Smooth muscle cell (in vitro differentiated cells): Measurements from ENCODE around the gene TOMM22. TPM values are rescaled to one million over a fixed set of nuclear protein-coding genes. Genes with fewer than 3 reads are reported as not detected.

ENCODE experiments used
- DNase-seq: peaks from one replicate; lab custom pipeline; 2025; ENCODE audit not compliant: unreplicated experiment; lab: John Stamatoyannopoulos, UW
- H2AFZ ChIP-seq: fragments of 200-600 bp; sonication (generic); 2 replicates; pipeline ENCODE4 v1.6.0; 2016; ENCODE audit warnings: antibody characterized with exemption, low read depth, mild to moderate bottlenecking
- H3F3A ChIP-seq: fragments of 200-600 bp; sonication (generic); 2 replicates; pipeline ENCODE4 v1.6.0; 2017; ENCODE audit warnings: antibody characterized with exemption, low read depth
- H3K27ac ChIP-seq: fragments of 200-600 bp; sonication (generic); 2 replicates; pipeline ENCODE4 v1.5.1; 2016; ENCODE audit warnings: low read depth, mild to moderate bottlenecking
- H3K27me3 ChIP-seq: fragments of 200-600 bp; sonication (generic); 2 replicates; pipeline ENCODE4 v1.6.1; 2016; ENCODE audit warnings: low read depth, mild to moderate bottlenecking
- H3K36me3 ChIP-seq: fragments of 200-600 bp; sonication (generic); 2 replicates; pipeline ENCODE4 v1.5.1; 2016; ENCODE audit warnings: low read depth
- H3K4me1 ChIP-seq: fragments of 200-600 bp; sonication (generic); 2 replicates; pipeline ENCODE4 v1.5.1; 2016; ENCODE audit warnings: low read depth
- H3K4me2 ChIP-seq: fragments of 200-600 bp; sonication (generic); 2 replicates; pipeline ENCODE4 v1.6.0; 2016; ENCODE audit warnings: mild to moderate bottlenecking
- H3K4me3 ChIP-seq: fragments of 200-600 bp; sonication (generic); 2 replicates; pipeline ENCODE4 v1.5.1; 2016; ENCODE audit warnings: mild to moderate bottlenecking
- H3K79me2 ChIP-seq: fragments of 200-600 bp; sonication (generic); 2 replicates; pipeline ENCODE4 v1.6.0; 2016; ENCODE audit warnings: low read depth, mild to moderate bottlenecking
- H3K9ac ChIP-seq: fragments of 200-600 bp; sonication (generic); 2 replicates; pipeline ENCODE4 v1.6.0; 2016; ENCODE audit warnings: low read depth
- H3K9me3 ChIP-seq: fragments of 200-600 bp; sonication (generic); replicated peaks from 2 replicates; pipeline ENCODE4 v1.5.1; 2016; ENCODE audit warnings: low read depth
- H4K20me1 ChIP-seq: fragments of 200-600 bp; sonication (generic); 2 replicates; pipeline ENCODE4 v1.6.0; 2016; ENCODE audit warnings: low read depth
- WGBS: methylation state at CpG from one replicate; pipeline ENCODE4 v1.1.7; 2016; ENCODE audit warnings: low lambda C conversion rate; 5-methylcytosine and 5-hydroxymethylcytosine counted together
- polyA plus RNA-seq: library from polyadenylated mRNA; unstranded; fragments of >200 nt; fragmentation: Nextera tagmentation; extraction: Ambion mirVana; gene quantifications from 2 replicates; pipeline ENCODE4 v1.2.1, GENCODE V29; 2016
- total RNA-seq: library from RNA; depleted of rRNA; stranded (reverse); fragments of >200 nt; gene quantifications from 2 replicates; pipeline ENCODE4 v1.2.3, GENCODE V29; 2014
- TF ChIP-seq, protein P1 (sequence below): fragments of 200-600 bp; sonication (generic); IDR thresholded peaks from 2 replicates; pipeline ENCODE4 v1.5.1; 2017; ENCODE audit warnings: borderline replicate concordance, mild to moderate bottlenecking, antibody characterized with exemption; ENCODE audit not compliant: insufficient read depth, poor library complexity, severe bottlenecking

Gene TOMM22
- total and polyA plus RNA-seq, 2 experiments from 2014 or later: 63.3 to 64.7 TPM

DNA sequence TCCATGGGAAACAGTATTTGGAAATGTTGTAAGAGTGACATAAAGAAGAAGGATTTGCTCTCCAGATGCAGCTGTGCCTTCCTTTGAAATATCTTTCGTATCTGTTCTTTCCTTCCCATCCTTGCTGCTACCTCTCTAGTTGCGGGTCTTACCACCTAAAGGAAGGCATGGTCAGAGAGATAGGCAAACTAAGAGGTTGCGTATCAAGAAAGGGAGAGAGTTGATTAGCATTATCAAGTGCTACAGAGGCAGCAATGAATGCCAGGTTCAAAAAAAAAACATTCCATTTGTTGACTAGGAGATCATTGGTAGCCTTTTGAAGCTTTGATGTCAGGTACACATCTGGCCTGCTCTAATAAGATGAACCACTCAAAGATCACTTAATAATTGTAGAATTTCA, 28.6 kb downstream of the TOMM22 start:
- H3K27me3 ChIP-seq: no peaks in the 10 kb centered on the region
- TF ChIP-seq, protein P1, sequence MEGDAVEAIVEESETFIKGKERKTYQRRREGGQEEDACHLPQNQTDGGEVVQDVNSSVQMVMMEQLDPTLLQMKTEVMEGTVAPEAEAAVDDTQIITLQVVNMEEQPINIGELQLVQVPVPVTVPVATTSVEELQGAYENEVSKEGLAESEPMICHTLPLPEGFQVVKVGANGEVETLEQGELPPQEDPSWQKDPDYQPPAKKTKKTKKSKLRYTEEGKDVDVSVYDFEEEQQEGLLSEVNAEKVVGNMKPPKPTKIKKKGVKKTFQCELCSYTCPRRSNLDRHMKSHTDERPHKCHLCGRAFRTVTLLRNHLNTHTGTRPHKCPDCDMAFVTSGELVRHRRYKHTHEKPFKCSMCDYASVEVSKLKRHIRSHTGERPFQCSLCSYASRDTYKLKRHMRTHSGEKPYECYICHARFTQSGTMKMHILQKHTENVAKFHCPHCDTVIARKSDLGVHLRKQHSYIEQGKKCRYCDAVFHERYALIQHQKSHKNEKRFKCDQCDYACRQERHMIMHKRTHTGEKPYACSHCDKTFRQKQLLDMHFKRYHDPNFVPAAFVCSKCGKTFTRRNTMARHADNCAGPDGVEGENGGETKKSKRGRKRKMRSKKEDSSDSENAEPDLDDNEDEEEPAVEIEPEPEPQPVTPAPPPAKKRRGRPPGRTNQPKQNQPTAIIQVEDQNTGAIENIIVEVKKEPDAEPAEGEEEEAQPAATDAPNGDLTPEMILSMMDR: no peak
- H3K27ac ChIP-seq: no peak overlapping the region
- H3F3A ChIP-seq: peaks cover 5% of the 10 kb centered on the region
- WGBS: 99% methylated on average over 3 of the region's 3 CpGs
- H2AFZ ChIP-seq: no peak overlapping the region
- peaks cover 91% of the 10 kb centered on the region for H4K20me1 ChIP-seq
- peaks cover 87% of the 10 kb centered on the region for H3K79me2 ChIP-seq
- DNase-seq: no peak
- H3K9me3 ChIP-seq: no peaks in the 10 kb centered on the region
- no peak overlapping the region for H3K9ac ChIP-seq
- no peak overlapping the region for H3K4me3 ChIP-seq
- no peaks in the 10 kb centered on the region for H3K36me3 ChIP-seq
- peaks cover 23% of the 10 kb centered on the region for H3K4me1 ChIP-seq
- H3K4me2 ChIP-seq: no peak overlapping the region

DNA sequence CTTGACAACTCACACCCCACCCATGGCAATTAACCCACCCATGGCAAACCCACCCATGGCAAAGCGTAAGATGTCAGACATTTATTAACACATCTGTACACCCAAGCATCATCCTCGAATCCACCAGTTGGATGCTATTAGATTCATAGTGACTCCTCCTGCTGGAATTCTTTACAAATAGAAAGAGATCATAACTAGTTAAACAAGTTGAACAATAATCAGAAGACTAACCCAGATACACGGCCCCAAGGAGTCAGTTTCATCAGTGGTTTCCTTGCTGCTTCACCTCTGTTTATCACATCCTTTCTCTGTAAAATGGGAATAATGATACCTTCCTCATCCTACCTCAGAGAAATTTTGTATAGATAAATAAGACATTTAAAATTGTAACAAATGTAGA, 29.1 kb downstream of the TOMM22 start:
- no peak for DNase-seq
- Histone ChIP-seq H2AFZ (no peak overlapping the region), H3F3A (peaks cover 5% of the 10 kb centered on the region), H4K20me1 (peaks cover 97% of the 10 kb centered on the region), H3K9ac (no peak overlapping the region), H3K9me3 (no peaks in the 10 kb centered on the region), H3K4me1 (peaks cover 23% of the 10 kb centered on the region), H3K79me2 (peaks cover 87% of the 10 kb centered on the region), H3K4me2 (no peak overlapping the region), H3K27ac (no peak overlapping the region), H3K36me3 (no peaks in the 10 kb centered on the region), H3K4me3 (no peak overlapping the region), H3K27me3 (no peaks in the 10 kb centered on the region)
- WGBS: 83% methylated on average over 3 of the region's 3 CpGs
- TF ChIP-seq, protein P1: no peak

DNA sequence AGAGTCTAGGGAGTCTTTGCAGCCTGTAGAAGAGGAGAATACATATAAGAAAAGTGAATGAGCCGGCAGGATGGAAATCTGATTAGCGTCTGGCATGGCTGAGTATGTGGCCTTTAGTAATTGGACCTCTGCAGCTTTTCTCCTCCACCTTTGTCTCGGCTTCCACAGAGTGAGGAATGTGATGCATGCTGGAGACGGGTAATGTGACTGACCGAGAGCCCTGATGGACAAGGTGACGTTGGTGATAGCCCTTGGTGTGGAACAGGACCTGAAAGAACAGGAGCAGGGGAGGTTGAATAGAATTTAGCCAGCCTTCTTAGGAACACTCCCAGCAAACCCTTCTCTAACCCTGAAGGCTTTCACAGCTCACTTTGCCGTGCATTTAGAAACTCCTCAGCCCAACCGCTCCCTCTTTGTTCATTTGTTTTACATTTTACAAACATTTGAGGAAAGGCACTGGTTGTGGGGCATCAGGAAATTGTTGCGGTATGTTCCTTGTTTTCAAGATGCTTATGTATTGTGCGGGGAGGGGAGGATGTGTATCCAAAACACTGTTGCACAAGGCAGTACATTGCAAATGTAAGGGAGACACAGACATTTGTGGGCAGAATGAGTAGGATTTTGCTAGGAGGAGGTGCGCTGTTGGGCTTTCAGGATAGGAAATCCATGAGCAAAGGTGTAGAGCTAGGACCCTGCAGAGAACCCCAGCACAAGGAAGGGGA, 30.9 kb downstream of the TOMM22 start:
- Histone ChIP-seq H3K27ac (no peak overlapping the region), H3K4me3 (no peak overlapping the region), H3K79me2 (peaks cover 72% of the 10 kb centered on the region), H3K9ac (no peak overlapping the region), H4K20me1 (peaks cover 100% of the 10 kb centered on the region), H3K27me3 (no peaks in the 10 kb centered on the region), H3K36me3 (no peaks in the 10 kb centered on the region), H3K4me2 (no peak overlapping the region), H3K4me1 (peaks cover 14% of the 10 kb centered on the region), H2AFZ (no peak overlapping the region), H3F3A (peaks cover 9% of the 10 kb centered on the region), H3K9me3 (no peaks in the 10 kb centered on the region)
- DNase-seq: no peak
- WGBS: 83% methylated on average over 11 of the region's 11 CpGs
- TF ChIP-seq, protein P1: no peak

DNA sequence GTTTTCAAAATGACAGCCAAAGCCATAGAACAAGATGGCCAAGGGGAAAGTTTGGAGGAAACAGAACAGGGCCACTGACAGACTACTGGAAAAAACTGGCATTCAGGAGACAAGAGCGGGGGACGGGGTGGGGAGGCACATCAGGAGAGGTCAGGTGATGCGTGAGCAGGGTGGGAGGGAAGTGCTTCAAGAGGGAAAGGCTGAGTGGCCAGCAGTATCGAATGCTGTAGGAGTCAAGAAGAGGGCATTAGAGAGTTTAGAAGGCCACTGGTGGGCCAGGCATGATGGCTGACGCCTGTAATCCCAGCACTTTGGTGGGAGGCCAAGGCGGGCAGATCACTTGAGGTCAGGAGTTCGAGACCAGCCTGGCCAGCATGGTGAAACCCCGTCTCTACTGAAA, 32.2 kb downstream of the TOMM22 start:
- peaks cover 97% of the 10 kb centered on the region for H4K20me1 ChIP-seq
- 90% methylated on average over 8 of the region's 8 CpGs for WGBS
- DNase-seq: no peak
- H3K4me1 ChIP-seq: peaks cover 13% of the 10 kb centered on the region
- H3K27ac ChIP-seq: no peak overlapping the region
- H3K9me3 ChIP-seq: no peaks in the 10 kb centered on the region
- no peak overlapping the region for H3K4me3 ChIP-seq
- peaks cover 15% of the 10 kb centered on the region for H3F3A ChIP-seq
- H3K79me2 ChIP-seq: peaks cover 59% of the 10 kb centered on the region
- no peaks in the 10 kb centered on the region for H3K36me3 ChIP-seq
- H3K9ac ChIP-seq: no peak overlapping the region
- H2AFZ ChIP-seq: no peak overlapping the region
- H3K27me3 ChIP-seq: no peaks in the 10 kb centered on the region
- TF ChIP-seq, protein P1: no peak
- no peak overlapping the region for H3K4me2 ChIP-seq
